Testis (tissue), 2 donors: ENCODE measurements around the gene SEZ6.

Experiments used
- CTCF ChIP-seq, 3 experiments: fragments of 450-650 bp in 2 of 3; fragments of 200-600 bp in 1 of 3; sonication (generic) in 1 of 3; IDR thresholded peaks; one replicate each; pipeline ENCODE4 v1.5.1; 2016 to 2019; ENCODE audit warnings: antibody characterized with exemption in 3 of 3, mild to moderate bottlenecking in 2 of 3, moderate library complexity in 1 of 3
- POLR2A ChIP-seq: fragments of 450-650 bp; IDR thresholded peaks from one replicate; pipeline ENCODE4 v1.6.1; 2017; ENCODE audit warnings: antibody characterized with exemption, mild to moderate bottlenecking, moderate library complexity

GRCh38 chr17:29041571-29041970, 35.7 kb upstream of the SEZ6 start:
- TF ChIP-seq CTCF (IDR thresholded peaks at IDR 0.05) (no peak), POLR2A (no peak)
